GM21390 (cell line): Measurements from ENCODE around the gene SYPL1.

Experiments used
- ATAC-seq: cut with Tn5 transposase; IDR thresholded peaks from one replicate; pipeline ENCODE4 v1.9.1; 2021; ENCODE audit not compliant: unreplicated experiment

Gene SYPL1

GRCh38 chr7:106068986-106069385 lies 43.1 kb downstream of the SYPL1 start:
- no peak for ATAC-seq

DNA sequence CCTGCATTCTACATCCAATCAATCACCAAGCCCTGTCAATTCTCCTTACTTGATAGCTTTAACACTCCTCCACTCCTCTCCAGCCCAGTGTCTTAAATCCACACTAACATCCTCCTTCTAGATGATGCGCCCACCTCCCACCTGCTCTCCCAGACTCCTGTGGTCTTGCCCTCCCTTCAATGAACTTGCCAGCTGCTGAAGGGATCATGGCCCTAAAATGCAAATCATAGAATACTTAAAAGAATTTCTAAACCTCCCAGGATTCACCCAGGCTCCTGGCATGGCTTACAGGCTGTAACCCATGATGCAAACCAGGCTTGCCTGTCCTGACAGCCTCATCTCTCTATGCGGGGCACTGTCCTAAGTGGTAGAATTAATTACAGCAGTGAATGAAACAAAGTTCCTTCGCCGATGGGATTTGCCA lies 43.6 kb downstream of the SYPL1 start:
- ATAC-seq: no peak

GRCh38 chr7:106067678-106068077 lies 44.4 kb downstream of the SYPL1 start:
- no peak for ATAC-seq

DNA sequence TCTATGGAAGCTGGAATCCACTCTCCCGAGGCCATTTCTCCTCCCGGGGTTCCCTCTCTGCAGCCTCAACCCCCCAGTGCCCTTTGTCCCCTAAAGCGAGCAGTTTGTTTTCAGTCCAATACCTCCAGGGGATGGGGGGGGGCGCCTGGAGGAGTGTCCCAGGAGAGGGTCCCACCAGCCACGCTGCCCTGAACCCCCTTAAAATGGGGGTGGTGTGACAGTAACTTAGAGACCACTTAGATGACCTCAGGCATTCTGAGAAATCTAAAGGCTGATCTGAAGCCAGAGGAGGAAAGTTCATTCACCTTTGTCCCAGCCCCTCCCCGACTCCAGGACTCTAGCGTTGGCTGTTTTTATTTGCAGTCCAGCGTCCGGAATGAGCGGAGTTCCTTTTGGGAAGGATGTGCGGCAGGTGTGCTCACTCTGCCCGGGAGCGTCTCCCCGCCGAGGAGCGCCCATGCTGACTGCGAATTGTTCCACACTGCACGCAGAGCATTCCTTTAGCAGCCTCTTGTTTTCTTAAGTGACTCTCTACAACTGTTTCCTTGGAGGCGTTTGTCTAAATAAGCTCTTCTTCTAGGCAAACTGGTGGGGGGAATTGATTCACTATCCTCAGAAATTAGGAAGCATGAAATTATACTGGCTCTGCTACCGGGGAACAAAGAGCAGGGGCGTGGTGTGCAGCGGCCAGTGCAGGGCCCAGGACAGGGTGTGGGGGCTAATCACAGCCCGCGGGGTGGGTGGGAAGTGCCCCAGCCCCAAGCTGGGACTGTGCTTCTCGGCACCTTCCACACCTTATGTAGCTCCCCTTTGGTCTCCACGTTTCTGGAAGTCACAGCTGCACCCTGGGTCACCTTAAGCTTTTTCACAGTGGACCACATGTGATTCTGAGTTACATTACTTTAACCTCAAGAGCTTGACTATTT lies 46.3 kb downstream of the SYPL1 start:
- ATAC-seq: no peak

GRCh38 chr7:106064771-106065574 lies 47.1 kb downstream of the SYPL1 start:
- no peak for ATAC-seq

GRCh38 chr7:106064316-106064715 lies 47.8 kb downstream of the SYPL1 start:
- ATAC-seq: no peak

DNA sequence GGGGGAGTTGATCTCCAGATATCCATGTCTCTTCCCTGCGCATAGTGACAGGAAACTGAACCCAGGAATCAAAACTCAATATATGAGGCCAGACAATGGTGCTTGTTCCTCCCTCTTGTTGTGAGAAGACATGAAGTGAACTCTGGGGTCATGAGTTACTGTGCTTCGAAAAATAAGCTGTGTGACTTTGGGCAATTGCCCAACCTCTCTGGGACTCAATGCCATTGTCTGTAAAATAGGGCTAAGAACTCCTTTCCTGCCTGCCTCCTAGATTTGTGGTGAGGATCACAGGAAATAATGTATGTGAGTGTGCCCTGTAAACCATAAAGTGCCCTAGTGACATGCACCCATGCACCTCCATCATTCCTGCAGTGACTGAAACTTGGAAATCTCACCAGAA lies 48.4 kb downstream of the SYPL1 start:
- ATAC-seq: no peak

- no peak for ATAC-seq
Measured at GRCh38 chr7:106063024-106063423, 49.1 kb downstream of the SYPL1 start.

DNA sequence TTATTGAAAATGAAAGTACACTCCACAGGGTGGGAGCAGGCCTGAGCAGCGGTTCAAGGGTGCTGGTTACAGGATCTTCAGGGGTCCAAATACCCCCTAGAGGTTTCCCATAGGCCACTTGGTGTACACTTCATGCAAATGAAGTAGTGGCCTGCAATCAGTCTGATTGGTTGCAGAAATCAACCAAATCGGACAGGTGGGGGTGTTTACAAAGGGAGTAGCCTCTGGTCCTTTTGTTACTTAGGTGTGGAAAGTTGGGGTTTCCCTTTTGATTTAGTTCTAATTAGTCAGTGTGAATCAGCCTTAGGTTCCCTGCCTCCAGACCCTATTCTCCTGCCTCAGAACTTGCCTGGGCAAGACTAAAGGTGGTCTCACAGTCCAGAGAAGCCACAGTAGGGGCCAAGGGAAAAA lies 49.6 kb downstream of the SYPL1 start:
- no peak for ATAC-seq

DNA sequence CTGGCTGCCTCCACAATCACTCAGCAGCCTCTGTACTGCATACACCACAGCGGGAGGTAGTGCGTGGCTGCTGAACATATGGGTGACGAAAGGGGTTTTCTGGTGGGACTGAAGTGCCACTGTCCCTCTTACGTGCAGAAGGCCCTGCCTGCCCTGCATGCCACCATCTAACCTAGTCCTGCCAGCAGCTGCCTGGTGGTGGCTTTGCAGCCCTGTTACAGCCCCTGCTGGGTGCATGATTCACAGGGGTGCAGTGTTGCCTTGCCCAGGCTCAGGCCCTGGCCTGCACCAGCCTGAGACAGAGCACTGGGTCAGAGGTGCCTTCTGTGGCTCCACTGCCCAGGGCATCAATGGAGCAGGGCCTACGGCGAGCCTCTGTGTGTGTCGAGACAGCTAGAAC lies 50.1 kb downstream of the SYPL1 start:
- ATAC-seq: no peak

GRCh38 chr7:106061301-106061979 lies 50.7 kb downstream of the SYPL1 start:
- peak; percentile 37 for ATAC-seq

GRCh38 chr7:106060394-106060920 lies 51.7 kb downstream of the SYPL1 start:
- no peak for ATAC-seq

GRCh38 chr7:106059556-106059955 lies 52.6 kb downstream of the SYPL1 start:
- no peak for ATAC-seq

DNA sequence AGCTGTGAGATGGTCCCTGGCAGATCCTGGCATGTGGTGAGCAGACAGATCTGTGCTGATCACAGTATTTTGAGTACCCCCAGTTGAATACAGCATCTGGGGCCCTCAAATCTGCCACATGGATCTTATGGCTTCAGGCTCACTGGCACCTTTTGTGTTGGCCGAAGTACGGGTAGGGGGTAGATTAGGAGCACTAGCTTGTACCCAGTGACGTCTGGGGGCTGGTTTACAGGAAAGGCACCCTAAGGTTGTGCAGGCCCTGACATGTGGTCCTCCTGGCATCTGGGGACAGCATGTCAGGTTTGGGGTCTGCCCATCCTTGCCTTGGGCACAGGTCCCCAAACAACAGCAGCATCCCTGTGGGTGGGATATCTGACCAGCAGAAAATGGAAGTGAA lies 53.2 kb downstream of the SYPL1 start:
- no peak for ATAC-seq

GRCh38 chr7:106057962-106058927 lies 53.9 kb downstream of the SYPL1 start:
- peak; percentile 62 for ATAC-seq

- ATAC-seq: no peak
Measured at GRCh38 chr7:106057204-106057961, 54.7 kb downstream of the SYPL1 start.

DNA sequence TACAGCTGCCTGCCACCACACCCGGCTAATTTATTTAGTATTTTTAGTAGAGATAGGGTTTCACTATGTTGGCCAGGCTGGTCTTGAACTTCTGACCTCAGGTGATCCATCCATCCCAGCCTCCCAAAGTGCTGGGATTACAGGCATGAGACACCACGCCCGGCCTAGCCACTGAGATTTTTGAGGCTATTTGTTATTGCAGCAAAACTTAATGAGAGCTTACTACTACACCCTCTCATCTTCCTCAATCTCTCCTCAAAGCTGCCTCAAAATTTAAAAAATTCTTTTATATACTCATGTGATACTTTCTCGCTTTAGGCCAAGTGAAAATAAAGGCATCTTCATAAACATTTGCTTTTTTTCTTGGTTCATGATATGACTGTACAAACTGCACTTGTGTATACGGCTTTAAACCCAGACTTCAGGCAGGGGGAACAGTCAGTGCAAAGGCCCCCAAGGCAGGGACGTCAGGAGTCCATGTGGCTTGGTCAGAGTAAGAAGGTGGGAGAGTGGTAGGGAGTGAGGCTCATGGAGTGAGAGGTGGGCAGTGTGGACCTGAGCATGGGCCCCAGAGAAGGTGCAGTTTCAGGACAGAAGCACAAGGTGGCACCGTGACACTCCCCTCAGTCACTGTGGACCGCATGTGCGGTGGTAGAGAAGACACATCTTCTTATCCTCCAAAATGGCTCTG lies 55.5 kb downstream of the SYPL1 start:
- peak; percentile 41 for ATAC-seq

GRCh38 chr7:106054971-106055532 lies 57.1 kb downstream of the SYPL1 start:
- no peak for ATAC-seq
